Activated T-cell treated with anti-CD3 and anti-CD28 coated beads for 4 hours (primary cell): Measurements from ENCODE around the gene ATG3.
A peak's percentile ranks its signal among the peaks of the same experiment; 100 is the strongest.
"Not testable (repeated sequence)": the region's sequence is repeated elsewhere in the genome, so short reads cannot be mapped to it uniquely, and the experiment has no call there.

Experiments
- DNase-seq: peaks from one replicate; pipeline ENCODE4 v3.0.0-alpha.2; 2020

The ATG3 gene

GRCh38 chr3:112561734-112562529 lies at the start of gene ATG3, which contains the start of gene SLC35A5:
Gene ATG3 (minus strand): TSS chr3:112561962. CDS start chr3:112561528, 434 bp downstream.
Gene SLC35A5 (plus strand): TSS chr3:112562045. CDS start chr3:112563404, 1,359 bp downstream.
- peak; percentile 99 for DNase-seq

DNA sequence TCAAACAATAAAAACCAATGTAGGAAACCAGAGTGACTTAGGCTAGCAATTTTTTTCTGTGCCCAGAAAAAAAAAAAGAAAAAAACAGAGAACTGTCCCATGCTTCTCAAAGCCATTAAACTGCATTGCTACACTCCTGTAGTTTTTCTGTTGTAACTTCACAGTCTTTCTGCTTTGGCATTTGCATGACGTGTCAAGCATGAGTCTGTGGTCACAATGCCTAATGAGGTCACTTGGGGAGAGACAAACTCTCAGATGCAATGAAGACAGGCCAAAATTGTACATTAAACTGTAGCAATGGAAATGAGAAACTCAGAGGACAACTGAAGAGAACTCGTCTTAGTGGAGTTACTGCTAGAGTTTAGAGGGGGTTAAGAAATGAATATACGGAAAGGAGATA lies 48.4 kb upstream of the ATG3 start:
- no peak for DNase-seq

DNA sequence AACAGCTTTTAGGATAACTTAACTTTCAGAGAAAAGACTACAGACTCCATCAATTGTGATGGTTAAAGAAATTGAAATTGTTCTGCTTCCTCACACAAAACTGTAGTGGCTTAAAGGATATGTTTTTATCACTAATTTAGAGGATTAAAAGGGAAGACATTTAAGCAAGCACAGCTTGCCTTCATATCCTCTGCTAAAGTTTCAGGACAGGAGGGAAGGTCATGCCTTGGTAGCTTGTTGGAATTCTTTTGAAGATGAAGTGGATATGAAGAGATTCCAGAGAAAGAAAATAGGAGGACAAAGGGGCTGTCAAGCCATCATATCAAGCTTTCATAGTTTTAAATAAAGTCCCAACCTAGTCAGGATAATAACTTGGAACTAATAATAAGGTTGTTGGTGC lies 46.1 kb upstream of the ATG3 start:
- DNase-seq, result no peak

- no peak for DNase-seq
Measured at GRCh38 chr3:112606098-112606497, 44.3 kb upstream of the ATG3 start.

GRCh38 chr3:112605285-112605684 lies 43.5 kb upstream of the ATG3 start:
- no peak for DNase-seq

DNA sequence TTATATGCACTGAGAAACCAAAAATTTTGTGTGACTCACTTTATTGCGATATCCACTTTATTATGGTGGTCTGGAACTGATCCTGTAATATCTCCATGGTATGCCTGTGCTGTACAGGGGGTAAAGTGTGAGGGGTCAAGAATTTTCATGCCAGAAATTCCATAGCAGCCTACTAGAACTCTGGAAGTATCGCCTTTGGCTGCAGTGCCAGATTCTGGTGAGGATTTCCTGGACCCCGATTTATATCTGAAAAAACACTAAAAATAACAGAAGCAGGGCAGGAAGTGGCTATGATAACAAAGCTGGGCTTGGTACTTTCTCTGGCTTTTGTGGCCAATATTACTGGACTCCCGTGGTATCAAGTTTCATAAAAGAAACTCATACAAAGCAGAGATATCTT lies 42.8 kb upstream of the ATG3 start:
- no peak for DNase-seq

GRCh38 chr3:112602217-112602838 lies 40.6 kb upstream of the ATG3 start:
- no peak for DNase-seq

DNA sequence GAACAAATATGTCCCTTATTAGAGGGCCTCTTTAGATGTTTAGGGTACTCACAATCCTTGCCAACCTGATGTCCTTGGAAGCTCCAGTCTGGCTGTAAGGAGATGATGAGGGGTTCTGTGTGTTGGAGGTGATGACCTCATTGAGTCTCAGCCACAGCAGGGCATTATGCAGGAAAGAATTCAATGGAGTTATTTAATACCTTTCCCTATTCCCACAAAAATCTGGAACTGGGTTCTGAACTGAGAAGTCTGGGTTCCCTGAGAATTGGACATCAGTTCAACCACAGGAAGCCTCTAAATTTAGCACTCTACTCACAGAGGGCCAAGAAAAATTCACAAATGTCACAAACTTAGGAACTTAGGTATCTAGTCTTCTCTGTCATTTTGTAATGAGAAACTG lies 37.0 kb upstream of the ATG3 start:
- DNase-seq, result no peak

GRCh38 chr3:112597945-112598344 lies 36.2 kb upstream of the ATG3 start:
- DNase-seq, result no peak

GRCh38 chr3:112594856-112595255 lies 33.1 kb upstream of the ATG3 start:
- DNase-seq, result no peak

GRCh38 chr3:112593258-112593657 lies 31.5 kb upstream of the ATG3 start:
- DNase-seq, result no peak

GRCh38 chr3:112587336-112587735 lies 25.6 kb upstream of the ATG3 start:
- DNase-seq, result no peak

DNA sequence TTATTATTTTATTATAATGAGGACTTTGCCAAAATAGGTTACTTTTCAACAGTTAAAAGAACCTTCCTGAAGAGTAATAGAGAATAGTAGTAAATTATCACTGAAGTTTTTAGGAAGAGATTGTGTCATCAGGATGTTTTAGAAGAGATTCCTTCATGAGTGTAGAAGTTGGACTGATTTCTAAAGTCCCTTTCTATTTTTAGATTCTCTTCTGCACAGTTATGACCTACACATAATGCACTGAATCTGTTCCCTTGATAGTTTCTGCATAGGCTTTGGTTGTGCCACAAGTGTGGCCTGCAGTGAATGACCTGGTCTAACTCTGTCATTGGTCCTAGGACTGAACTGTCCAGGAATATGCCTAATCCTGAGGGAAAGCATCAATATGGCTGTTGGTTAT lies 24.0 kb upstream of the ATG3 start:
- no peak for DNase-seq

DNA sequence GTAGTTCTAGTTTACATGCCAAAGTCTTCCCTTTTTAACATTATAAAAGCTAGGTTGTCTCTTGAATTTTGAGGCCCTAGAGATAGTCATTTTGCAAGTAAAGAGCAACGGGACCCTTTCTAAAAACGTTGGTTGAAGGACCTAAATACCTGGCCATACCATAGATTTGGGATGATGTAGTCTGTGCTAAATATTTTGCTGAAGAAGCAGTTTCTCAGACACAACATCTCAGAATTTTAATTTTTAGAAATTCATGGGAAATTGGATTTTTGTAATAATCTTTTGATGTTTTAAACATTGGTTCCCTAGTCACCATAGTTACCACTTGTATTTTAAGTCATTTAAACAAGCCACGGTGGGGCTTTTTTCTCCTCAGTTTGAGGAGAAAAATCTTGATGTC lies 21.3 kb upstream of the ATG3 start:
- DNase-seq, result no peak

DNA sequence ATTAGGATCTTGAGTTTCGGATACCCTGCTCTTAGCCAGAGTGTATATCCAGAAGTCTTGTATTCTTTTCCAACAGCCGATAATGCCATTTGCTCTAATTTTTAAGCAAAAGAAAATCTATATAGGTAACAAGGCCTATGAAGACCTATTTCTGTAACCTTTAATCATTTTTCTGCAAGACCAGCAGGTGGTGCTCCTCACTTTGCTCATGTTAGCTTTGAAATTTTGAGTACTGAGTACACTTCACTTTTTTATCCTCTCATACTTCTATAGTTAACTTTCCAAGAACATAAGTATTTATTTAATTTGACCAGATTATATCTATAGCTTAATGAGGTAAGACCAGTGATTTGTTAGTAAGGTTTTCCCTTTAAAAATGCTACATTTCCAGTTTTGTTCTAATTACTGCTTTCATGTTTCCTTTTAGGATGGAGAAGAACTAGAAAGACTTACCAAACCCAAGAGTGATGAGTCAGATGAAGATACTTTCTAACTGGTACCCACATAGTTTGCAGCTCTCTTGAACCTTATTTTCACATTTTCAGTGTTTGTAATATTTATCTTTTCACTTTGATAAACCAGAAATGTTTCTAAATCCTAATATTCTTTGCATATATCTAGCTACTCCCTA lies 20.6 kb upstream of the ATG3 start:
- DNase-seq, result no peak

GRCh38 chr3:112579697-112580096 lies 17.9 kb upstream of the ATG3 start:
- DNase-seq, result no peak

DNA sequence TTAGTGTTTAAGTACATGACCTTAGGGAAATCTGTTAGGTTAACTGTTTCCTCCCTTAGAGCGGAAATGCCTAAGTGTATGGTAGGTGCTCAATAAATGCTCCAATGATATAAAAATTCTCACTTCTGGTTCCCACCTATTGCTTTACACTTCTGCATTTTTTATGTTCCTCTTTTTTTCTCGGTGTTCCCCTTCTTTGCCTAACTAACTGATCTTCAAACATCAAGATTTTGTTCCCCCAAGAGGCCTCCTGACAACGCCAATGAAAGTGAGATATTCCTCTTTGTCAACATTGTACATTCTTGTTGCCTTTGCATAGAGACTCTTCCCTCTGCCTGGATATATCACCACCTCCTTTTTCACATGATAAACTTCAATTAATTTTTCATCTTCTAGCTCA lies 17.5 kb upstream of the ATG3 start:
- DNase-seq, result no peak

DNA sequence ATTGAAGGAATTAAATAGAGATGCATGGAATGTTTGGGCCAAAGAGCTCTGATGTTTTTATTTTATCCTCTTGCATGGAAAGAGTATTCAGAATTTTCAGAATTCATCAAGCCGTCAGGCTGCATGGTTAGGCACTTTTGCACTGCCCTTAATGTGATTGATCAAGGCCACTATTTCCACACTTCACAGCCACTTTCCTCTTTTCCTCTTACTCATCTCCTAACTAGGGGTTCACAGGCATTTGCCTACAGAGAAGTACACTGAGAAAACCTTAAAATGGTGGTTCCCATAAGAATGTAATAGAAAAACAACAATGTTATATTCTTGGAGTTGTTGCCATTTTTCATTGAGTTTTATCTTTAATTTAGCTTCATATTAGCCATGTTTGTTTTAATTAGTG lies 10.9 kb upstream of the ATG3 start:
- no peak for DNase-seq

- DNase-seq, result no peak
Measured at GRCh38 chr3:112569265-112569664, 7.5 kb upstream of the ATG3 start.

DNA sequence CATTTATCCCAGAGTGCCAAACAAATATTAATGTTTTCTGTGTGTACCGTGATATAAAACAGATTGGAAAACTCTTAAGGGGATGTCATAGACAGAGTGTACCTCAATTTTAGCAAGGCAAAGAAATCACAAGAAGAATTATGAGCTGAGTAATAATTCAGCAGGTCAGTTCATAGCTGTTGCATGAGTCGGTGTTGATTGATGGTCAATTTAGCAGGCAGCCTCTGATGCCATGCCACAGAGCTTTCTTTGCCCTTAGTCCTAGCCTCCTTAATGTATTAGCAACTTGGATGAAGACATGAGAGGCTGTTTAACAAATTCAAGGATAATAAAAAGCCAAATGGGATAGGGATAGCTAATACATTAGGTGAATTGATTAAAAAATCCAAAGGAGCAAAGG lies 6.9 kb upstream of the ATG3 start:
- no peak for DNase-seq

DNA sequence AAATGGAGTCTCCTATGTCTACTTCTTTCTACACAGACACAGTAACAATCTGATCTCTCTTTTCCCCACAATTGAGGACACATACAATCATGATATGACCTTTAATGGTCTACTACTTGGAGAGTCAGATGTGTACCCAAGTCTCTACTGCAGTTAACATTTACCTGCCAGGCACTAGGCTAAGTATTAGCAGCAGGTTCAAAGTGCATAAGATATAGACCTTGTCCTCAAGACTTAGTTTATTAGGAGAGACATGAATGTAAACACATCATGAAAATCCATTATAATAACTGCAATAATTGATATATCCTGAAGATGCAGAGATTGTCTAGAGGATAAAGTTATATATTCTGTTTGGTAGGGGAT lies 3.2 kb upstream of the ATG3 start:
- DNase-seq, result no peak

- DNase-seq, result not testable (repeated sequence)
Measured at GRCh38 chr3:112564247-112564939, 2.6 kb upstream of the ATG3 start.

GRCh38 chr3:112561484-112561733 lies 353 bp downstream of the ATG3 start:
- DNase-seq, result no peak
